ENCODE measurements around the gene CENPP.

Gene CENPP

GRCh38 chr9:92644278-92644677, 318.5 kb downstream of the CENPP start:
- no peak for DNase-seq

- no peak for DNase-seq
Observed at GRCh38 chr9:92645041-92645440, 319.3 kb downstream of the CENPP start.

- no peak for DNase-seq
Observed at GRCh38 chr9:92647671-92648473, 322.1 kb downstream of the CENPP start.

GRCh38 chr9:92648474-92648971, 322.8 kb downstream of the CENPP start:
- DNase-seq = no peak

- no peak for DNase-seq
Observed at GRCh38 chr9:92649007-92649406, 323.3 kb downstream of the CENPP start.

GRCh38 chr9:92650296-92650695, 324.5 kb downstream of the CENPP start:
- DNase-seq = no peak

- DNase-seq = no peak
Observed at GRCh38 chr9:92650839-92651621, 325.3 kb downstream of the CENPP start.

- no peak for DNase-seq
Observed at GRCh38 chr9:92652461-92652860, 326.7 kb downstream of the CENPP start.

GRCh38 chr9:92654481-92655301, 328.9 kb downstream of the CENPP start:
- no peak for DNase-seq

- DNase-seq = no peak
Observed at GRCh38 chr9:92655366-92655765, 329.6 kb downstream of the CENPP start.

- no peak for DNase-seq
Observed at GRCh38 chr9:92655896-92656536, 330.3 kb downstream of the CENPP start.

GRCh38 chr9:92656537-92656925, 330.8 kb downstream of the CENPP start:
- DNase-seq = no peak

- DNase-seq = no peak
Observed at GRCh38 chr9:92657296-92658094, 331.7 kb downstream of the CENPP start.

- no peak for DNase-seq
Observed at GRCh38 chr9:92658176-92658575, 332.4 kb downstream of the CENPP start.

- no peak for DNase-seq
Observed at GRCh38 chr9:92658611-92659010, 332.9 kb downstream of the CENPP start.

GRCh38 chr9:92659601-92660000, 333.8 kb downstream of the CENPP start:
- DNase-seq = no peak

GRCh38 chr9:92660266-92660665, 334.5 kb downstream of the CENPP start:
- DNase-seq = no peak

GRCh38 chr9:92661127-92661526, 335.4 kb downstream of the CENPP start:
- no peak for DNase-seq

GRCh38 chr9:92661743-92662142, 336.0 kb downstream of the CENPP start:
- no peak for DNase-seq

GRCh38 chr9:92663126-92663525, 337.4 kb downstream of the CENPP start:
- DNase-seq = no peak

- no peak for DNase-seq
Observed at GRCh38 chr9:92663951-92664350, 338.2 kb downstream of the CENPP start.
